ENCODE data around the gene SCYL3.
"Not testable (repeated sequence)": the region's sequence is repeated elsewhere in the genome, so short reads cannot be mapped to it uniquely, and the experiment has no call there.

Gene SCYL3

GRCh38 chr1:169814265-169814664 is 79.4 kb downstream of the SCYL3 start:
- DNase-seq (ENCODE audit: low spot score), result no peak

DNA sequence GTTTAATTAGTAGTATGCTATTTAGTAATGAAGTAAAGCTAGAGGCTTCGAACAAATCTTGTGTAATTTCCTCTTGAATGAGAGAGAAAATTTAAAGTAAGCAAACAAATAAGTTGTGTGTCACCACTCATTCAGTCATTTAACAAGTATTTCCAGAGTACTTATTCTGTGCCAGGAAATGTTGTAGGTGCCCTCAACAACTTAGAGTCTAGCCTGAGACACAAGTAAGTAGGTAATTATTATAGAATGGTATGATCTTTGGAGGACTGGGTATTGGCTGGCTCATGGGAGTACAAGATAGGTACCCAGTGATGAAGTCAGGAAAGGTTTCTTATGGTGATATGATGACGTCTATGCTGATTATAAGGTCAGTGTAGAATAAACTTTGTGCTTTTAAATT is 81.6 kb downstream of the SCYL3 start:
- no peak for DNase-seq (ENCODE audit: low spot score)

DNA sequence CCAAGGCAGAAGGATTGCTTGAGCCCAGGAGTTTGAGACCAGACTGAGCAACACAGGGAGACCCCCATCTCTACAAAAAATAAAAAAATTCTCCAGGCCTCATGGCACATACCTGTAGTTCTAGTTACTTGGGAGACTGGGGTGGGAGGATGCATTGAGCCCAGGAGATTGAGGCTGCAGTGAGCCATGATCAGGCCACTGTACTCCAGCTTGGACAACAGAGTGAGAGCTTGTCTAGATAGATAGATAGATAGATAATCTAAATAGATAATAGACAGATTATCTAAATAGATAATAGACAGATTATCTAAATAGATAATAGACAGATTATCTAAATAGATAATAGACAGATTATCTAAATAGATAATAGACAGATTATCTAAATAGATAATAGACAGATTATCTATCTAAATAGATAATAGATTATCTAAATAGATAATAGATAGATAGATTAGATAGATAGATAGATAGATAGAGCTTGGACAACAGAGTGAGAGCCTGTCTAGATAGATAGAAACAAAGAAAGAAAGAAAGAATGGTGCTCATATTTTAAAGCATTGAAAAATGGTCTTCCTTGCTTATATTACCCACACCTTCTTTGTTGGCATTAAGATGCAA is 82.2 kb downstream of the SCYL3 start:
- DNase-seq (ENCODE audit: low spot score), result not testable (repeated sequence)

DNA sequence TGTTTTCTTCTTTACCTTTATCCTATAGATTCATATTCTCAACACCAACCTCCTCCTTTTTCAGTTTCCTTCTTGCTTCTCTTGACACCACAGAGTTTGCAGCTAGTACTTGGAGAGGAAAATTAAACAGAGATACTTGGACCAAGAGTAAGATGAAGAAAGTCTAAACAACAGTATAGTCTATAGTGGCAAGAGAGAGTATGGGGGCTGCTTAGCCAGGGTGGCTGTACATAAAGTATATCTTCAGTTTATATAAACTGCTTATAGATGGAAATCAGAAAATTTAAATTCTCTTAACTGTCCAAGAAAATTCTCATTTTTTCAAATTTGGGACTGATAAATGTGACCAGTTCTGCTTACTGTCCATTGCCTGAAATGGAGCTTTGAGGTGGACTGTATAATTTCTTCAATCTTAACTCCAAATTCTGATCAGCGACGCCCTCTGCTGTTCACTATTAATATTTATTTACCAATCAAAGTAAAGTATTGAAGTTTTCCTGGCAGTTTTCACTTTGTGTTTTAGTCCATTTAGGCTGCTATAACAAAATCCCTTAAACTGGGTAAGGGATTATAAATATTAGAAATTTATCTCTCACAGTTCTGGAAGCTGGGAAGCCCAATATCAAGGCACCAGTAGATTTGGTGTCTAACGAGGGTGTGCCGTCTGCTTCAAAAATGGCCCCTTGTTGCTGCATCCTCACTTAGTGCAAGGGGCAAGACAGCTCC is 84.2 kb downstream of the SCYL3 start:
- DNase-seq (ENCODE audit: low spot score), result peak; percentile 4

- DNase-seq (ENCODE audit: low spot score), result no peak
Measured at GRCh38 chr1:169804941-169805340, 88.8 kb downstream of the SCYL3 start.

DNA sequence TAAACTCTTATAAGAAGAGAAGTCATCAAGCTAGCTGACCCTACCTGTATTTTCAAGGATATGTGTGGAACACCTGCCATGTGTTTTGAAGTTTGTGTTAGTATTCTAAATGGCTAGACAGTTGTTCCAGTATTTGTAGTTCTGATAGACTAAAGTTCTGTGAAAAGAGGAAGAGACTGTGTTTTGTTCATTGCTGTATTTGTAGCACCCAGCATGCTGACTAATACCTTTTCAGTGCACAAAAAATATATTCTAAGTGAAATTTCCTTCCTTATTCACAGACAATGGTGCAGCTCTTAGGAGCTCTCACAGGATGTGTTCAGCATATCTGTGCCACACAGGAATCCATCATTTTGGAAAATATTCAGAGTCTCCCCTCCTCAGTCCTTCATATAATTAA is 90.8 kb downstream of the SCYL3 start:
- DNase-seq (ENCODE audit: low spot score), result no peak

Small RNA genes within 50 kb of the gene (small RNA-seq; reads per million reads assigned to genes)
- 0.05 to 0.27 reads per million in 2 experiments for gene RN7SL333P
